Measurements from ENCODE around the gene HOXA13. TPM values are rescaled to one million over a fixed set of nuclear protein-coding genes. Genes with fewer than 3 reads are reported as not detected.

The HOXA13 gene
- total RNA-seq, 2 donors from 2014 or later = 35.2 to 39.4 TPM

DNA sequence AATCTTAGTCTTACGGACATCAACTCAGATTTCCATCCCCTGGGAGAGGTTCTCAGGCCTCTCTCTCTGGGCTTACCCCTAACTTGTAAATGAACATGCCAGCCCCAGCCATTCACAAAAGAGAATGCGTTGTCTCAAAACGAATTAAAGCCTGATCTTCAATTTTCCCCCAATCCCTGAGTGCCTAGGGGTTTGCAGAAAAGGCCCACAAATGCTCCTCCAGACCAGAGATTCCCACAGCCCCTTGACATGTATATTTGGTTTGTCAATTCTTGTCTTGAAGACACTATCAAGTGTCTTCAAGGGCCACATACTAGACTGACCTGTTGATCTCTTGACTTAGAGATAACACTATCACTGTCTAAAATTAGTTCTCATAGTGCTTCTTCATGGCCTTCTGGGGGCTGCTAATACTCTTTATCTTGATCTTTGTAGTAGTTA lies 11.9 kb upstream of the HOXA13 start:
- DNase-seq = no peak
- intact Hi-C loops (cut with DNase I, micrococcal nuclease) = loop anchor here in 1 of 2 donors (10.0 kb wide), 3 partner anchors 363 to 813 kb away; no protein-coding TSS in a partner anchor
- ATAC-seq = no peak

DNA sequence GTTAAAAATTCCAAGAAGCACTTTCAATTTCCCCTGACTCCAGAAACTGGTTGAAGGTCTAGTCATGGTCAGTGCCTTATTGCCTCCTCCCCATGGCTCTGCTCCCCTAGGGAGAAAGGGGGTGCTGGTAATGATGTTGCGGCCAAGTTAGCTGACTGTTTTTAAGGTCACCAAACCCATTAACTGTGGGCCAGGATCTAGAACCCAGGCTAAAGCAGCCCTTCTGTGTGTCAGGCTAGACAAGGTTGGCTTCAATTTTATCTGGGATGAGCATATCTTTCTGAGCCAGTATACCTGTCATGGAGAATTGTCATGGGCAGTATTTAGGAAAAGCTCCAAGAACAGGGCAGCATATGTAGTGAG lies 11.2 kb upstream of the HOXA13 start:
- ATAC-seq (no peak), DNase-seq (no peak)
- intact Hi-C loops (cut with DNase I, micrococcal nuclease) = loop anchor here in 1 of 2 donors (10.0 kb wide), 3 partner anchors 364 to 814 kb away; no protein-coding TSS in a partner anchor

DNA sequence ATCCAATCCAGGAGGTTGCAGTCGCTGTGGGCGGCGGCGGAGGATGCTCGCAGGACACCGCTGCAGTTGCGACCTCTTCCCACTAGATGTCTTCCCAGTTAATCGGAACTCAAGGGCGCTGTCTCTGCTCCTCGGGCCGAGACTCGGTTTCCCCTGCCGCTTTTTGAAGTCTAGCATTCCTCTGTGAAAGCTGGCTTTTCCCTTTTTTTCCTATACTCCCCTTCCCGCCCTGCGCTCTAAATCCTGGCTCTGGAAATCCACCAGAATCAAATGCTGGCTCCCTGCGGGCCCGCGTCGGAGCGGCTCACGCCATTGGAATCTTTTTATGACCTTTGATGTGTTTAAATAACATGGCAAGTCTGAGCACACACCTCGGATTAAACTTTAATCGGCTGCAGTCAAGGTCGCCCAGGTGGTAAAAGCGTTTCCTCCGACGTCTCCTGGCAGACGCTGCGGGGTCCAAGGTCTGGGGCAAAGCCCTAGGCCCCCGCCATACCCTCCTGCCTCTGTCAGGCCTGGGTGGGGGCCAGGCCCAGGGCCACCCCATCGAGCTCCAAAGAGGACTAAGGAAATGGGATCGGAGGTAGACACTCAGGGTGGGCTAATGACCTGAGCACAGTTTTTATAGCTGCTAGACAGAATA lies 10.7 kb upstream of the HOXA13 start:
- intact Hi-C loops (cut with DNase I, micrococcal nuclease) = loop anchor here in 1 of 2 donors (10.0 kb wide), 3 partner anchors 364 to 814 kb away; no protein-coding TSS in a partner anchor
- DNase-seq = peak; percentile 85 to 89
- ATAC-seq = peak; percentile 76

DNA sequence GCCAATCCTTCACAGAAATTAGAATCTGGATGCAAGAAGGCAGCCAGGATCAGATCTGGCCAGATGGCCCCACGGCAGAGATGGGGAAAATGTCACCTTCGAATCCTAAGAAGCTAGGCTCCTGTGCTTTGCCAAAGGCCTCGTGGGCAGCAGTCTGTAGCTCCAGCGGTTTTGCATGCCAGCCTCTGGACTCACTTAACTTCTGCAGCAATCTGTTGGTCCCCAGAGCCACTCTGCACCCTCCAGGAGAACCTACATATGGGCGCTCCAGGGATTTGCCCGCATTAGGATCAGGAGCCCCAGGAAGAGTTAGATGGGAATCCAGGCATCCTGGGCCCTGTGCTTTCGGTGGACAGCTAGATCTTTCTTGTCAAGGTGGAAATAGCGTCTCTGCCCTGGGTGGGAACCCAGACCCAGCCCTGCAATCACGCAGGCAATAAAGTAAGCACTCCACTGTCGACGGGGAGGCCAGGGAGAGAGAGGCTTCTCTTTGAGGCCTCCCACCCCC lies 10.1 kb upstream of the HOXA13 start:
- DNase-seq (peak in 1 of 2 donors; percentile 78), ATAC-seq (no peak)
- intact Hi-C loops (cut with DNase I, micrococcal nuclease) = loop anchor here in 1 of 2 donors (10.0 kb wide), 3 partner anchors 365 to 815 kb away; no protein-coding TSS in a partner anchor

DNA sequence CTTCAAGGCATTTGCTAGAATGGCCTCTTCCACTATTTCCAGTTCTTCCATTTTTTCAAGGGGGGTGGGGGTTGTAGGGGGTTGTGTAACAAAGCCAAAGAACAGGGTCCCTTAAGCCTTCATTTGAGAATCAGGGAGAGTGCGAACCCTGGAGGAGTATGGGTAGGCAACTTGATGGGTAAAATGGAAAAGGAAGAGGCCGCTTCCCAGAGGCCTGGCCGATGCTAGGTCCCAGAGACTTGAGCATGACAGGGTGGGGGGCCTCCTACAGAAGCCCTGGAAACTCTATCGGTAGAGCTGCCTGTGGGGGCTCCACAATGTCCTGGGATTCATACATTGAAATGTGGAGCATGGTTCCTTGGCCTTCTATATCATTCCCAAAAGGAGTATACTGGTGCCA lies 9.1 kb upstream of the HOXA13 start:
- intact Hi-C loops (cut with DNase I, micrococcal nuclease) = no loop called here
- DNase-seq (peak in 1 of 2 donors; percentile 5), ATAC-seq (no peak)

DNA sequence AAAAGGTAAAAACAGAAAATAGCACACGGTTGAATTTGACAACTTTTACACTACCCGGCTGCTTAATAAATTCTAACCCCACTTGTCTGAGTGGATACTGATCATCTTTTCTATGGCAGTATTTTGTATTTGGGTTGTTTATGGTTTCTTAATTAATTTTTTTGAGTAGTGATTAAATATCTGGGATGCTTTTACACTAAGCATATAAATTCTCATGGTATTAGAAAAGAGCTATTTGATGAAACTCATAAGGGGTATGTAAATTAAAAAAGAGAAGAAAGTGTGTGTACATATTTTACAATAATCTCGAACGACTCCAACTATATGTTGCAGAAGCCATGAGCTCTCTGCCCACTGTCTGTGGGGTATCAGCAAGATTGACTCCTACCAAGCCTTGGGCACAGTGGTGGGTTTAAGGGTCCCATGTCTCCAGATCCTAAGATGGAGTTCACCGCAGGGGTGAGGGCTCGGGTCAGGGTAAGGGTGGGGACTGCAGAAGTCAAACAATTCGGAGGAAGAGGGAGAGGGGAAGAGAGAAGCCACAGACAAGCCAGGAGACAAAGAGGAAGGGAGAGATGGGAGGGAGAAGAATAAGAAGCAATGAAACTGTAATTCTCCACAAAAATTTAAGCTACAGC lies 7.6 kb upstream of the HOXA13 start:
- DNase-seq = peak in 1 of 2 donors; percentile 26
- intact Hi-C loops (cut with DNase I, micrococcal nuclease) = no loop called here
- no peak for ATAC-seq

DNA sequence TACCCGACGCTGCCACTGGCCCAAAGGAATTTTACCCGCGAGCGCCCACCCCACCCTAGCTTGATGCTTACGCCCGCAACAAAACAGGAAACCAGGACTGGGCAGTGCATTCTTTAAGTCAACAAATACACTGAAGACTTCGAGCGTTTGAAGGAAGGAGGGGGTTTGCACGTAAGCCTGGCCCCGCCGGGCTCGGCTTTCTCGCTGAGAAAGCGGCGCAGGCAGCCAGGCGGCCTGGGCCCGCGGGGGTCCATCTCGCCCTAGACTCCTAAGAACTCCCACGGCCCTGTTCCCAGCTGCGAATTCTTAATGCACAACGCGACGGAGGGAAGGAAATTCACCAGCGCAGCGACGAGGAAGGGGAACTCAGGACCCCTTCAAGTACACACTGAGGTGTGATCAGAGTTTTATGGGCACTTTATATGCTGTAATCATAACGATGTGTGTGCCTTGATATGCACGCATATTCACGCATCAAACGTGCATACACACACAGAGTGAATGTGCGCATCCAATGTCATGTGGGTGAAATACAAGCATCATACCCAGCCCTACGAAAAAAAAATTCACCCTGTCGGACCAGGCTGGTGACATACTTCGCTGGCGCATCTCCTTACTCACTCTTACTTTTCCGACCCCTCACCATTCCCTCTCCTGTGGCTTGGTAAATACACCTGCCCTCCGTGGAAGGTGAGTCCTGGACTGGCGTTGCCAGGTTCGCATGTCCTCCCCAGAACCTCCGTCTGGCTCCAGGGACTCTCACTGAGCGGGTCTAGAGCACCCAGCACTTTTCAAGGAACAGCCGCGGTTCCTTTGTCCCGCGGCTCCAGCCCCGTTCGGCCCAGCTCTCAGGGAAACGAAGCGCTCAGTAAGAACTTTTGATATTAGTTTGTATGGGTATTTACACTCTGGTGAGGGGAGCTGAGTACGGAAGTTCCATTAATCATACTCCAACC lies 5.7 kb upstream of the HOXA13 start:
- ATAC-seq (peak; percentile 18), DNase-seq (peak in 1 of 2 donors; percentile 22)
- intact Hi-C loops (cut with DNase I, micrococcal nuclease) = no loop called here

DNA sequence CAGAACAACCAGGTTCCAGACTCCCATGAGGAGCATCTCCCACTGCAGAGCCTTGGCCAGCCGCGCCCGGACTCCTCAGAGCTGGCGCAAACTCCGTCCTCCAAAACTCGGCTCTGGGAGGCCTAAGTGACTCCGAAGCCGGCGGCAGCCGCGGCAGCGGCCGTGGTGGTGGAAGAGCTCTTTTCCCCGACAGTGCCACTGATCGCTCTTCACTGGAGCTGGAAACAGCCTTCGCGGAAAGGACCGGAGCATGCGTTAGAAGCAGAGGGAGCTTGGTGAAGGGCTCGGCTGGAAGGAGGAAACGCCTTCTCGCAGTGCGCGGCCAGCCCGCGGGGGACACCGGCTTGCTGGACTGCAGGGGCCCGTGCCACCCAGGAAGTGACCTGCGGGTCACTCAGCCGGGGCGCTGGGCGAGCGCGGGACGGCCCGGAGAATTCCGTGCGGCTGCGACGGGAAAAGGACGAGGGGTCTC lies 5.0 kb upstream of the HOXA13 start:
- DNase-seq (peak in 1 of 2 donors; percentile 58), ATAC-seq (peak; percentile 22)
- intact Hi-C loops (cut with DNase I, micrococcal nuclease) = no loop called here

DNA sequence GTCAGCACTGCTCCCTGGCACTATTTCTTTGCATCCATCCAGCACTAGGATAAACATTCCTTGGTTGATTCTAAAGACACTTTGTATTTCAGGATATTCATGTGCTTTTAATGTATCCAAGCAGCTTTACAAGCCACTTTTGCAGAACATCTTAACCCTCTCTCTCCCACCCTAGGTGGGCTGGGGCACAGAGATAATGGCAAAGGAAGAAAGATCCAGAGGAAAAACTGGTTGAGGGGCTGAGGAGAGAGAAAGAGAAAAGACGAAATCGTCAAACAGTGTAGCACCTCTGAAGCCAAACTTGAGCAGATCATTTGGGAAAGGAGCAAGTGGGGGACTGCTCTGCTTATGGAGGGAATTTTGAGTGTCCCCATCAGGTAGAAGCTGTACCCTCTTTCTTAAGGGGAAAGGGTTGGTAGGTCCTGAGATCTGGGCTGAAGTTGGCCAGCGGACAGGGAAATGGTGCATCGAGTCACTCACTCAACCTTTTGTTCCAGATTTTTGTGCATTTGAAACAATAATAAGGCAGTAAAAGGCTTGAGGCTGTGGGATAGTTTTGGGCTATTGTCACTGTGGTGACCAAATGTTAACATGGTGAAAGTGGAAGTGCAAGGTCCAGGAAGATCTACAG lies 4.2 kb upstream of the HOXA13 start:
- intact Hi-C loops (cut with DNase I, micrococcal nuclease) = no loop called here
- peak in 1 of 2 donors; percentile 20 for DNase-seq
- no peak for ATAC-seq

DNA sequence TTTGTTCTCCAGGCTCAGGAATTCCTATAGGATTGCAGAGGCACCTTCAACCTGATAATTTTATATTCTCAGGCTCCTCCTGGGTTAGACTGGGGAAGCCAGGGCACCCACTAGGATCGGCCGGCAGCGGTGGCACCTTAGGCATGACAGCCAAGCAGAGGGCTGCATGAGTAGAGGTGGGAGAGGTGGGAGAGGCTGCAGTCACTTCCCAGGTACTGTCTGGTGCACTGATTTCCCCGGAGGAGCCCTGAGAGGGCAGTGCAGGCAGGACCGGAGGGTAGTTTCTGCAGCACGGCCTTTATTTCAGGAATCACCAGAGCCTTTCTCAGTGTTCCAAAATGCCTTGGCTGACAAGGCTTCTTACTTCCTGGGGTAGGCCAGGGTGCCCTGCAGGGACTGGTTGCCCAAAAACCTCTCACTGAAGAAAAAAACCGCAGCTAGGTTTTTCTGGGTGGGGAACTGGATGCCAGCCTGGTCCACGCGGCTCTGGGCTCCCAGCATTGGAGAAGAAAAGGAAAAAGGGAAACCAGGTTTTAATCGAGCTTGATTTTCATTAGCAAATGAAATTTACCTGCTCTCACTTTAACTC lies 3.6 kb upstream of the HOXA13 start:
- intact Hi-C loops (cut with DNase I, micrococcal nuclease) = no loop called here
- DNase-seq = peak in 1 of 2 donors; percentile 30
- no peak for ATAC-seq

DNA sequence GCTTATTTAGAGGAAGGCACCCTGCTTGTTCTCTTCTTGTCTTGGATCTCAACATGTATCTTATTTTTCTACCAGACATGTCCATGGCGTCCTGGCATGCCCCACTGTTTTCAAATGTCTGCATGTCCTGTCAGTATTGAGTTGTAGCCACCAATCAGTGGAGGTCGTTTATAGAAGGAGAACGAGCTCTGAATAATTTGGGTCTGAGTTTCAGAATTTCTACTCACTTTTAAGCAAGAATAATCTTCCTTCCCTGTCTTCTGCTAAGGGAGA lies 2.9 kb upstream of the HOXA13 start:
- no peak for ATAC-seq
- intact Hi-C loops (cut with DNase I, micrococcal nuclease) = no loop called here
- peak in 1 of 2 donors; percentile 8 for DNase-seq

DNA sequence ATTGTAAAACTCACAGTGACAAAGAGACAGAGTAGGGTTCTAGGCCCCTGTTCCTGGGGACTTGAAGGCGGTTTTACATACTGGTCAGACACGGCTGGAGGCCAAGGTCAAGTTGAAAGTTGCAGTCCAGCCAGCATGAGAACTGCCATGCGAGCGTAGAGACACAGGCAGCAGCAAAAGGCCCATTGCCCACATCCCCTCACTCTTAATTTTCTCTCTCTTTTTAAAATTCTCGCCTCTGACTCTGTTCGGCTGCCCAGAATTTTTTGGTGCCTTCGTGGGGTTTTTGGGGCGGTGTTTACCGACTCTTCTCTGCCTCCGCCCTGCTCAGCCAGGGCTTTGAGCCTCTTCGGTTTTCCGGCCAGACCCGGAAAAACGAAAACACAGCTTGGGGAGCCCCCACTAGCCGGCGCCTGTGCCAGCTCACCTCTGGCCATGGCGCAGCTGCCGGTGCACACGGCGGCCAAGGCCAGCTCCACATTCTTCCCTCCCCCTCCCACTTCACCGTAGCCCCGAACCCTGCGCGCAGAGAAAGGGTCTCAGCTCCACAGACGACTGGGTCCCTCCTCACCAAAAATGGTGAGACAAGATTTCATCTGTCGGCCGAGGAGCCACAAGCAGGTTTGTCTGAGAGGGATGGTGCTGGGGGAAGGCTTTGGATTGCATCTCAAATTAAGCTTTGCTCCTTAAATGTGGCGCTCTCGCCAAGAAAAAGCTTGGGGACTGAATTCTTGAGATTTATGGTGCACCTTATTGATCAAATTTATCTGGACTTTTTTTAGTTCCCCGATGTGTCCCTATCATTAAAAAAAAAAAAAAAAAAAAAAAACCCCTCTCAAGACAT lies 2.3 kb upstream of the HOXA13 start:
- DNase-seq = peak in 1 of 2 donors; percentile 35
- intact Hi-C loops (cut with DNase I, micrococcal nuclease) = no loop called here

DNA sequence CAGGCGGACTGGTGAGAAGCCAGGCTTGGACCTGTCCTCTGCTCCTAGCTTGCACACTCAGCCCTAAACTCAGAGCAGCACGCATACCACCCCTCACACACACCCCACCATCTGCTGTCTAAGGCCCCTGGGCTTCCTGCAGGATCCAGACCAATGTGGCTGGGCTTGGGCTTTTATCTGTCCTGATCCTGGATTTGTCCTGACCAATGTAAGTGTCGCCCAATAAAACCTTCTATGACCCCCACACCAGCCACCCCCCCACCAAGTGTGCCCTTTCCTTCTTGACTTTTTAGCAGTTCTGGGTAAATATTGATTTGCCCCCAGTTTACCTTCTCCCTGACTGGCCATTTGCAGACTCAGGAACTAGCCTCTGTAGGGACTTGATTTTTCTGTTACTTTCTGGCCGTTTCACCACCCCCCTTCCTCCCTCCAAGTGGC lies 1.7 kb upstream of the HOXA13 start:
- DNase-seq (peak; percentile 48 to 51), ATAC-seq (peak; percentile 0)
- intact Hi-C loops (cut with DNase I, micrococcal nuclease) = no loop called here

More for the DNA sequence above, 2.3 kb upstream of the HOXA13 start:
- ATAC-seq = no peak

DNA sequence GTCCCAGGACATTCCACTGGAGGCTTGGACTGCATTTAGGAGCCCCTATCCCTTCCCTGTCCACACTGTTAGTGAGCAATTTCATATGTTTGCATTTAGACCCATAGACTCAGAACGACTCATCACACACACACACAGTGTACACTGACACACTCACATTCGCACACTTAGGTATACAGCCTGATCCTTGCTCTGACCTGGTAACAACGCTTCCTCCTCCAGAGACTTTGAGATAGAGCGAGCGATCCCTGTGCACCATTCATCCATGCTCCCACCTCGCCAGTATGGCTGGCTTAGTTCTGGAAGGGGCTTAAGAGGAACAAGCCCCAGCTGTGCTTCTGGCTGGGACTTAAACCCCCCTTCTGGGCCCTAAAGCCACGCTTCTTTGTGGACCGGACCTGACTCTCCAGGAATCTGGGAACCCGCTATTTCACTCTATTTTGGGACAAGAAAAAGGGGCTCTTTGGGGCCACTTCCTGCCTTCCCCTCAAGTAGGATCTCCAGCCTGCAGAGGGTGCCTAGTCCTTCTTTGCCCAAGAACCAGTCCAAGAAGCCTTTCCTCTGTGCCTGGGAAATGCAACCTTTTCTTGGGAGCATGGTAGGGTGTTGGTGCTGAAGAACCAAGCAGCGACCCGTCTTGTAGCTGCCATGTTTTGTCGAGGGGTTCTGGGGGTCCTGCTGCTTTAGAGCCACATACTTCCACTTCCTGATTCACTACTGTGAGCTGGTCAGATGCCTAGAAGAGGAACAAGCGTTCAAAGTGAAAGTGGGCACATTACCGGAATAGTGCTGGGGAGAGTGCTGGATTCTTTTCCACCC lies 1.1 kb upstream of the HOXA13 start:
- intact Hi-C loops (cut with DNase I, micrococcal nuclease) = no loop called here
- peak; percentile 37 for ATAC-seq

DNA sequence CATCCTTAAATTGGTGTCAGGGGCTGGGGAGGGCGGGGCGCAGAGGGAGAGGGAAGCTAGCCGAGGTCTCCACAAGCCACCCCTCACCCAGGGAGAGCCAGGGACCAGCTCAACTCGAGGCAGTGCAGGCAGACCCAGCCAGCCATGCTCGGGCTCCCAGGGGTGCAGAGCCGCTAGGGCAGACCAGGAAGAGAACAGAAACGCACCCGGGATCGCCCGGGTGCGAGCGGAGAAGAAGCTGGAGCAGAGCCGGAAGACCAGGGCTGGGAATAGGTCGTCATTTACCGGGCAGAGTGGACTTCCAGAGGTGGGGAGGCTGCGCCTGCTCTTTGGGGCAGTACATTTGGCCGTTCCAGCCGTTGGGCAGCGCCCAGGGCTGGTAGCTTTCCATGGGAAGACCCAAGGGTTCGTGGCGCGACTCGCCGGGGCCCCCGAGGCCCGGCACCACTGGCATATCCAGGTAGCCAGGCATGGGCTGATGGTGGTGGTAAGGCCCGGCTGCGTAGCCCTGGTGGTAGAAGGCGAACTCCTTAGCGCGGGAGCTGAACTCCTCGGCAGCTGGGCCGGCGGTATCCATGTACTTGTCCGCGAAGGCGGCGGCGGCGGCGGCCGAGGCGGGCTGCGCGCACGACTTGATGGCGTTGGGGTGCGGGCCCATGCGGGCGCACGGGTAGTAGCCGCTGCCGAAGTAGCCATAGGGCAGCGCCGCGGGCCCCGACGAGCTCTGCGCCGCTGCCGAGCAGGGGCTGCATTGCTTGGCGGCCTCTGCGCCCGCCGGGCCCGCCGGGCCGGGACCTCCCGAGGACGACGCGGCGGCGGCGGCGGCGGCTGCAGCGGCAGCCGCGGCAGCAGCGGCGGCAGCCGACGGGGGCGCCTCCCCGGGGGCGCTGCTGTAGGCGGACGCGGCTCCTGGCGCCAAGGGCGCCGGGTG lies 755 bp downstream of the HOXA13 start:
- ATAC-seq (no peak), DNase-seq (peak in 1 of 2 donors; percentile 46)
- intact Hi-C loops (cut with DNase I, micrococcal nuclease) = no loop called here

More for the DNA sequence above, 1.1 kb upstream of the HOXA13 start:
- DNase-seq = peak in 1 of 2 donors; percentile 42

Measured in left colon (tissue), 2 donors.